ENCODE measurements around the gene PLD6.

Gene PLD6

GRCh38 chr17:17206913-17207335 is 791 bp upstream of the PLD6 start:
- H3K9ac ChIP-seq (ENCODE audit: low read length), result no peak overlapping the region

DNA sequence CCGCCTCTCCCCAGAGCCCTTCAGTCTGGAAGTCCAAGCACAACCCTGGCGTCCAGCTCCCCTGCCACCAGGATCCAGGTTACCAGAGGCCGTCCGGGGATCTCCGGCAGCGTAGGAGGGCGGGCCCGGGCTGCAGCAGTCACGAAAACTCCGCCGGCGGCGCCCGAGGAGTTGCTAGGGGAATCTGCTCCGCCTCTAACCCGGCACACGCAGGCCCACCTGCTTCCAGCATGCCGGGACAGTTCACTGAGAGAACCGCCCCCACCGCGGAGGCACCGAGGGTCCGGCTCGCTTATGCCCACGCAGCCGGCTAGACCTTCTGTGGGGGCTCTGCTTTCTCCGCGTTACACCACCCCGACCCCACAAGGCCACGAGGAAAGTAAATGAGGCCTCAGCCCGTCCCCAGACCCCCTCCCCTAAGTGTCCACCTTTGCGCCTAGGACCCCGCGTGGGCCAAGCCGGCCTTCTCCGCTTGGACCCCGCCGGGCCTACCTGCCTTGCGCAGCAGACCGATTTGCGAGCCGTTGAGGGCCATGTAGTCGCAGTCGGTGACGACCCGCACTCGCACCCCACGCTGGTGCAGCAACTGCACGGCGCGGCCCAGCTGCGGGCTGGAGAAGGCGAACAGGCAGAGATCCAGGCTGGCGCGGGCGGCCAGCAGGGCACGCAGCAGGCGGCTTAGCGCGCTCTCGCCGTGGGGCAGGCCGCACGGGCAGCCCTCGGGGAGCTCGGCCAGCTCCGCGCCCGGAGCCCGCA is 587 bp downstream of the PLD6 start:
- H3K36me3 ChIP-seq (ENCODE audit: low read length), result no peaks in the 10 kb centered on the region
- peak overlapping the region; percentile 74 for H3K27ac ChIP-seq (ENCODE audit: low read depth, low read length)
- H4K20me1 ChIP-seq (ENCODE audit: low read depth, low read length), result no peaks in the 10 kb centered on the region
- H3F3A ChIP-seq (ENCODE audit: insufficient read depth), result peaks cover 16% of the 10 kb centered on the region; the same call in 1 of the 2 replicates
- H3K9me2 ChIP-seq (replicated peaks; ENCODE audit: insufficient read depth, low read length), result no peaks in the 10 kb centered on the region
- H3K4me3 ChIP-seq (ENCODE audit: insufficient read depth, low read length, poor library complexity, severe bottlenecking), result peak overlapping the region; percentile 56
- peak overlapping the region; percentile 39 for H2AFZ ChIP-seq (ENCODE audit: low read depth, low read length, severe bottlenecking)
- no peak for TF ChIP-seq EZH2phosphoT487 (conservative IDR thresholded peaks at IDR 0.05; ENCODE audit: low read length)
- TF ChIP-seq, protein P1, sequence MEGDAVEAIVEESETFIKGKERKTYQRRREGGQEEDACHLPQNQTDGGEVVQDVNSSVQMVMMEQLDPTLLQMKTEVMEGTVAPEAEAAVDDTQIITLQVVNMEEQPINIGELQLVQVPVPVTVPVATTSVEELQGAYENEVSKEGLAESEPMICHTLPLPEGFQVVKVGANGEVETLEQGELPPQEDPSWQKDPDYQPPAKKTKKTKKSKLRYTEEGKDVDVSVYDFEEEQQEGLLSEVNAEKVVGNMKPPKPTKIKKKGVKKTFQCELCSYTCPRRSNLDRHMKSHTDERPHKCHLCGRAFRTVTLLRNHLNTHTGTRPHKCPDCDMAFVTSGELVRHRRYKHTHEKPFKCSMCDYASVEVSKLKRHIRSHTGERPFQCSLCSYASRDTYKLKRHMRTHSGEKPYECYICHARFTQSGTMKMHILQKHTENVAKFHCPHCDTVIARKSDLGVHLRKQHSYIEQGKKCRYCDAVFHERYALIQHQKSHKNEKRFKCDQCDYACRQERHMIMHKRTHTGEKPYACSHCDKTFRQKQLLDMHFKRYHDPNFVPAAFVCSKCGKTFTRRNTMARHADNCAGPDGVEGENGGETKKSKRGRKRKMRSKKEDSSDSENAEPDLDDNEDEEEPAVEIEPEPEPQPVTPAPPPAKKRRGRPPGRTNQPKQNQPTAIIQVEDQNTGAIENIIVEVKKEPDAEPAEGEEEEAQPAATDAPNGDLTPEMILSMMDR (IDR thresholded peaks at IDR 0.05; ENCODE audit: insufficient read depth, low read length, poor library complexity, severe bottlenecking), result no peak
- H3K27me3 ChIP-seq (ENCODE audit: low read length), result no peaks in the 10 kb centered on the region
- no peaks in the 10 kb centered on the region for H3K9me3 ChIP-seq (ENCODE audit: insufficient read depth, low read length)
- H3K9ac ChIP-seq (ENCODE audit: low read length), result peak overlapping the region; percentile 68
- H3K4me2 ChIP-seq (ENCODE audit: low read depth, low read length, poor library complexity, severe bottlenecking), result peak overlapping the region; percentile 55
- peaks cover 22% of the 10 kb centered on the region for H3K79me2 ChIP-seq (ENCODE audit: insufficient read depth, low read length)

More at GRCh38 chr17:17206913-17207335, 791 bp upstream of the PLD6 start:
- Histone ChIP-seq H3K9me2 (replicated peaks; ENCODE audit: insufficient read depth, low read length) (no peaks in the 10 kb centered on the region), H3K36me3 (ENCODE audit: low read length) (no peaks in the 10 kb centered on the region), H3K4me3 (ENCODE audit: insufficient read depth, low read length, poor library complexity, severe bottlenecking) (no peak overlapping the region), H3K9me3 (ENCODE audit: insufficient read depth, low read length) (no peaks in the 10 kb centered on the region), H4K20me1 (ENCODE audit: low read depth, low read length) (no peaks in the 10 kb centered on the region), H3K27me3 (ENCODE audit: low read length) (no peaks in the 10 kb centered on the region), H3F3A (ENCODE audit: insufficient read depth) (peaks cover 16% of the 10 kb centered on the region; the same call in 1 of the 2 replicates), H3K4me2 (ENCODE audit: low read depth, low read length, poor library complexity, severe bottlenecking) (no peak overlapping the region), H2AFZ (ENCODE audit: low read depth, low read length, severe bottlenecking) (no peak overlapping the region), H3K27ac (ENCODE audit: low read depth, low read length) (0 out of 2 replicates have a peak overlapping the region, but pooled peaks have one; percentile 74), H3K79me2 (ENCODE audit: insufficient read depth, low read length) (peaks cover 22% of the 10 kb centered on the region)
- no peak for TF ChIP-seq EZH2phosphoT487 (conservative IDR thresholded peaks at IDR 0.05; ENCODE audit: low read length)
- TF ChIP-seq, protein P1 (IDR thresholded peaks at IDR 0.05; ENCODE audit: insufficient read depth, low read length, poor library complexity, severe bottlenecking), result no peak

GRCh38 chr17:17204635-17205231 is 1.4 kb downstream of the PLD6 start:
- H2AFZ ChIP-seq (ENCODE audit: low read depth, low read length, severe bottlenecking), result no peak overlapping the region
- no peaks in the 10 kb centered on the region for H3K36me3 ChIP-seq (ENCODE audit: low read length)
- peak overlapping the region; percentile 55 for H3K4me2 ChIP-seq (ENCODE audit: low read depth, low read length, poor library complexity, severe bottlenecking)
- peak overlapping the region; percentile 68 for H3K9ac ChIP-seq (ENCODE audit: low read length)
- no peaks in the 10 kb centered on the region for H3K27me3 ChIP-seq (ENCODE audit: low read length)
- peak overlapping the region; percentile 56 for H3K4me3 ChIP-seq (ENCODE audit: insufficient read depth, low read length, poor library complexity, severe bottlenecking)
- H3K9me3 ChIP-seq (ENCODE audit: insufficient read depth, low read length), result no peaks in the 10 kb centered on the region
- TF ChIP-seq, protein P1 (IDR thresholded peaks at IDR 0.05; ENCODE audit: insufficient read depth, low read length, poor library complexity, severe bottlenecking), result no peak
- no peak for TF ChIP-seq EZH2phosphoT487 (conservative IDR thresholded peaks at IDR 0.05; ENCODE audit: low read length)
- peaks cover 16% of the 10 kb centered on the region; the same call in 1 of the 2 replicates for H3F3A ChIP-seq (ENCODE audit: insufficient read depth)
- H3K9me2 ChIP-seq (replicated peaks; ENCODE audit: insufficient read depth, low read length), result no peaks in the 10 kb centered on the region
- peaks cover 22% of the 10 kb centered on the region for H3K79me2 ChIP-seq (ENCODE audit: insufficient read depth, low read length)
- no peaks in the 10 kb centered on the region for H4K20me1 ChIP-seq (ENCODE audit: low read depth, low read length)
- no peak overlapping the region for H3K27ac ChIP-seq (ENCODE audit: low read depth, low read length)
